ENCODE measurements around the gene CNDP2.

The CNDP2 gene

GRCh38 chr18:74501386-74501785 is 5.2 kb downstream of the CNDP2 start:
- no peak for DNase-seq

- DNase-seq = no peak
Observed at GRCh38 chr18:74503137-74503536, 7.0 kb downstream of the CNDP2 start.

GRCh38 chr18:74505776-74506175 is 9.6 kb downstream of the CNDP2 start:
- no peak for DNase-seq

- DNase-seq = no peak
Observed at GRCh38 chr18:74506448-74507084, 10.4 kb downstream of the CNDP2 start.

GRCh38 chr18:74507097-74507881 is 11.1 kb downstream of the CNDP2 start:
- no peak for DNase-seq

- DNase-seq = no peak
Observed at GRCh38 chr18:74507927-74508326, 11.8 kb downstream of the CNDP2 start.

DNA sequence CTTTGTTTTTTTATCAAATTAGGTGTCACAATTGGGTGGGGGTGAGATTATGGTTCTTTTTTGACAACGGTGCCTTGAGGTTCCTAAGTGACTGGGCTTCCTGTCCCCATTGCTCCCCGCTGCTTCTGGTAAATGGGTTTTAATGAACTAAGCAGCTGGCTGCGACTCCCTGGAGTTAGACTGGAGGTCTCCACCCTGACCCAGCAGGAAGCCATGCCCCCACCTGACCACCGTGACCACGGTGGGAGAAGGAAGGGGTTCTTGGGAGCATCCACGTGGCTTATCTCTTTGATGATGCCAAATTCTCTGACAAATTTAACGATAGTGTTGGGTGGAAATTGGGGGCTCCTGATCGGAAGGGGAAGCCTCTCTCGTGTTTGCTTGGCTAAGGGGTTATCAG is 12.2 kb downstream of the CNDP2 start:
- no peak for DNase-seq

GRCh38 chr18:74508821-74509225 is 12.7 kb downstream of the CNDP2 start:
- no peak for DNase-seq

GRCh38 chr18:74509856-74510769 is 13.9 kb downstream of the CNDP2 start:
- DNase-seq = no peak

GRCh38 chr18:74510770-74511095 is 14.6 kb downstream of the CNDP2 start:
- DNase-seq = no peak

GRCh38 chr18:74511823-74512222 is 15.7 kb downstream of the CNDP2 start:
- no peak for DNase-seq

DNA sequence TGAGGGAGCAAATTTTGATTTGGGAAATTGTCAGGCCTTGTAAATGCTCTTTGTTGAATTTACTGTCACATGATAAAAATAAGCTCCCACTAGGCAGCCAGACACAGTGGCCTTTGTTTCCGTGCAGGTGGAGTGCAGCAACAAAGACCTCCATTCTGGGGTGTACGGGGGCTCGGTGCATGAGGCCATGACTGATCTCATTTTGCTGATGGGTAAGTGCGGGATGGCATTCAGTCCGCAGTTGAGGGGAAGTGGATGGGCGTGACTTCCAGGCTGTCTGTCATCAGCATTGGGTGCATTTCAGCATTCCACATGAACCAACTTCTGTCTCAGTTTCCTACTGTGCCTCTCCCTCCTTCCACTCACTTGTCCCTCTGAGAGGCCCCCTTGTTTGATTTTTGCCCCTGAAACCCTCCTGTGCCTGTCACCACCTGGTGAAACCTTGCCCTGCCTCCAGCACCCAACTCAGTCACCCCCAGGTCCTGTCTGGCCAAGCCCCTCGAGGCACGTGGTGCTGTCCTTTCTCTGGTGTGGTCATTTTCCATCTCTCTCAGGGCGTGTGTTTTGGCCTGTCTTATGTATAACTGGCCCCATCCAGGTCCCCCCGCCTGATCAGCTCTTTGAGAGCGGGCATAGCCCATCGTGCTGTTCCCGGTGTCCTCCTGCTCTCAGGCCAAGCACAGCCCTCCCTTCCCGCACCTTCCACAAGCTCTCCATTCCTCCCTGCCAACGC is 16.3 kb downstream of the CNDP2 start:
- no peak for DNase-seq

GRCh38 chr18:74513149-74513882 is 17.2 kb downstream of the CNDP2 start:
- no peak for DNase-seq

DNA sequence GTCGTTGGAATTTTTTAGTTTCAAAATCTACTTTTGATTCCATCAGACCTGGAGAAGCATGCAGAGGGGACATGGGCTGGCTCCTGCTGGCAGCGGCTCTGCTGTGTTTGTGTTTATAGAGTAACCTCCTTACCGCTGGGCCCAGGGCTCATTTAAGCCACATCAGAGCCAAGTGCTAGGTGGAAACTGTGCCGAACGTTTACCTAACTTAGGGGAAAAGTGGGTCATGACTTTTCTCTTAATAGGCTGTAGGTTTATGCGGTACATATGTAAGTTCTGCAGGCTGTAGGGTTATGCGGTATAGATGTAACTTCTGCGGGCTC is 17.7 kb downstream of the CNDP2 start:
- DNase-seq = no peak

DNA sequence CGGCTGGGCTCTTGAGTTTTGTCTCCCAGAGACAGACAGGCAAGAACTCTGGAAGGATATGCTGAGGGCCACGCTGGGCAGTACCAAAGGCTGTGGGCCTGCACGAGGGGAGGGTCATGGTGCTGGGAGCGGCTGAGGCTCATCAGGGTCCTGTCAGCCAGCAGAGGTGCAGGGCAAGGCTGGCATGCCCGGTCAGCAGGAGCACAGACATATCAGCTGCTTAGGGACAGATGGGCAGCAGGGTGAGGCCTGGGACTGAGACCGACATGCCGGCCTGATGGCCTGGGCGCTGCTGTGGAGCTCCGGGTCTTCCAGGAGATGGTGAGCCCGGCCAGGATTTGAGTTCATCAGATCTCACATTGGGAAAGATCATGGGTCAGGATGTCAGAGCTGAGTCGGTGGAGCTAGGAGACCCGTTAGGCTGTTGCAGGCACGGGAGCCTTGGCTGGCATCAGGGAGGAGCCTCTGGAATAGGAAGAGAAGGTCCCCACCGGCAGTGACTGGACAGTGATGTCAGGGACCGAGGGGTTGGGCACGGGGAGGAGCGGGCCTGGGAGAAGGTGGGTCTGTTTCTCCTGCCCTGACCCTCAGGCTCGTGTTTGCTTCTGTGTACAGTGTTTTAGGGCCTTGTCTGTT is 18.8 kb downstream of the CNDP2 start:
- DNase-seq = no peak

GRCh38 chr18:74515620-74516231 is 19.6 kb downstream of the CNDP2 start:
- DNase-seq = no peak

- no peak for DNase-seq
Observed at GRCh38 chr18:74516271-74517235, 20.4 kb downstream of the CNDP2 start.

GRCh38 chr18:74517236-74517630 is 21.1 kb downstream of the CNDP2 start:
- DNase-seq = no peak

DNA sequence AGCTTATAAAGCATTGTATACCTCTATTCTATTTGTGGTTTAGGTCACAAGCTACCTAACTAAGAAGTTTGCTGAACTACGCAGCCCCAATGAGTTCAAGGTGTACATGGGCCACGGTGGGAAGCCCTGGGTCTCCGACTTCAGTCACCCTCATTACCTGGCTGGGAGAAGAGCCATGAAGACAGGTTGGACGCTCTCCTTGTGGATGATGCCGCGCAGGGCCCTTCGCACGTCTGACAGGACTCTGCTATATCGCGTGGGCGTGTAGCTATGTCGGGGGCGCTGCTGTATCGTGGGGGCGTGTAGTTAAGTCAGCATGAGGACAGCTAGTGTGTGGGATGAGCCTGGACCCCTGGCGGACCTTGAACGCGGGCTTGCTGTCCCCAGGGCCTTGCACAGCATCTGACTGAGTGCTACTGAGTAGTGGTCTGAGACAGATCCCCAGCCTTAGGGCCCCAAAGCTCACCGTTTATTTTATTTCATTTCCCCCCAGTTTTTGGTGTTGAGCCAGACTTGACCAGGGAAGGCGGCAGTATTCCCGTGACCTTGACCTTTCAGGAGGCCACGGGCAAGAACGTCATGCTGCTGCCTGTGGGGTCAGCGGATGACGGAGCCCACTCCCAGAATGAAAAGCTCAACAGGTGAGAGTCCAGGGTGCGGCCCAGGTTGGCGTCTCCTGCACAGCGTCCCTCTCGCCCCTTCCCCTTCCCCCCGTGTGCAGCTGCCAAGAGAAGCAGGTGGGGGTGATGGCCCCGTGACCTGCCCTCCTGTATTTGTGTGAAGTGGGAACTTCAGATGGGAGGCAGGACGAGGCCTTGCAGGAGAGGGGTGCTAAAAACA is 22.5 kb downstream of the CNDP2 start:
- DNase-seq = no peak

Data from NCI-H2171 (cell line).